ENCODE measurements around the gene NFAT5. TPM values are rescaled to one million over a fixed set of nuclear protein-coding genes. Genes with fewer than 3 reads are reported as not detected.

The NFAT5 gene
- total and polyA plus RNA-seq, 2 donors (not counting 3 experiments of a cell fraction or from before 2014, with no cell fraction given) = 17.2 to 49.5 TPM

- no peak overlapping the region for H3K4me2 ChIP-seq (ENCODE audit: insufficient read depth, low read length)
- dilution Hi-C loops (cut with MboI; ENCODE audit: extremely low pct_ligation_motif_present, low sequenced_read_pairs) = no loop called here
- no peak overlapping the region for H2AFZ ChIP-seq (ENCODE audit: low read depth, low read length)
- no peaks in the 10 kb centered on the region for H3K27me3 ChIP-seq (ENCODE audit: control insufficient read depth in 2 of 2, insufficient read depth in 2 of 2, low read length in 2 of 2)
- CTCF ChIA-PET = interaction anchor here (1.5 kb wide), 1 partner anchor 198 kb away, joined by 4 read pairs; no protein-coding TSS in a partner anchor
- H3K4me3 ChIP-seq (replicated peaks in 1 of 3; ENCODE audit: insufficient read depth in 1 of 3, low read depth in 1 of 3, low read length in 3 of 3) = no peak overlapping the region
- no peaks in the 10 kb centered on the region for H3K9me3 ChIP-seq (replicated peaks; ENCODE audit: control insufficient read depth, insufficient read depth, low read length)
- no peak for DNase-seq (ENCODE audit: low read depth, low spot score)
- no peak overlapping the region for H3K9ac ChIP-seq (replicated peaks; ENCODE audit: extremely low read depth, insufficient read depth, low read length)
- H3K79me2 ChIP-seq (ENCODE audit: control insufficient read depth, insufficient read depth, low read length) = peaks cover 73% of the 10 kb centered on the region
- H3K27ac ChIP-seq (ENCODE audit: insufficient read depth, low read depth, low read length) = no peak overlapping the region
- no TSS peak for BruUV-seq (replicated peaks)
- peaks cover 9% of the 10 kb centered on the region for H3K4me1 ChIP-seq (ENCODE audit: control insufficient read depth, extremely low read depth, insufficient read depth, low read length)
- TF ChIP-seq MYC (IDR thresholded peaks at IDR 0.05; ENCODE audit: low read depth, low read length) = no peak
- no peak for TF ChIP-seq POLR2AphosphoS5 (IDR thresholded peaks at IDR 0.05; ENCODE audit: insufficient read depth, low read depth, low read length)
- TF ChIP-seq JUN (IDR thresholded peaks at IDR 0.05; ENCODE audit: borderline replicate concordance, insufficient read depth, insufficient read length, low read depth) = no peak
- no peak for TF ChIP-seq CTCF (IDR thresholded peaks at IDR 0.05; ENCODE audit: extremely low read depth in 1 of 2, insufficient read depth in 1 of 2, low read depth in 1 of 2, low read length in 2 of 2)
- TF ChIP-seq POLR2A (IDR thresholded peaks at IDR 0.05; ENCODE audit: low read depth, low read length) = no peak
- TF ChIP-seq EZH2 (IDR thresholded peaks at IDR 0.05; ENCODE audit: borderline replicate concordance, low read depth, low read length, severe bottlenecking) = no peak
- TF ChIP-seq GATA2 (IDR thresholded peaks at IDR 0.05; ENCODE audit: insufficient read depth, insufficient read length, low read depth, low read length) = no peak
- no peak for TF ChIP-seq MAX (IDR thresholded peaks at IDR 0.05; ENCODE audit: insufficient read depth, insufficient read length)
- no peak for TF ChIP-seq FOS (IDR thresholded peaks at IDR 0.05; ENCODE audit: borderline replicate concordance, insufficient read depth, low read length)
- no peaks in the 10 kb centered on the region for H3K36me3 ChIP-seq (ENCODE audit: control insufficient read depth in 2 of 2, extremely low read depth in 1 of 2, insufficient read depth in 2 of 2, low read length in 2 of 2)
- no peak for FAIRE-seq
- peaks cover 5% of the 10 kb centered on the region for H4K20me1 ChIP-seq (replicated peaks; ENCODE audit: control insufficient read depth, extremely low read depth, insufficient read depth, low read length)
- intact Hi-C loops (cut with micrococcal nuclease) = no loop called here
- POLR2A ChIA-PET = no interaction called here
- H3K9me1 ChIP-seq (replicated peaks; ENCODE audit: control insufficient read depth, extremely low read depth, insufficient read depth, low read length) = peaks cover 2% of the 10 kb centered on the region
Measured at GRCh38 chr16:69593751-69594255, 28.0 kb downstream of the NFAT5 start.

All from endothelial cell of umbilical vein (primary cell).